ENCODE measurements around the gene RILPL2.
"Not testable (repeated sequence)": the region's sequence is repeated elsewhere in the genome, so short reads cannot be mapped to it uniquely, and the experiment has no call there.

The RILPL2 gene

DNA sequence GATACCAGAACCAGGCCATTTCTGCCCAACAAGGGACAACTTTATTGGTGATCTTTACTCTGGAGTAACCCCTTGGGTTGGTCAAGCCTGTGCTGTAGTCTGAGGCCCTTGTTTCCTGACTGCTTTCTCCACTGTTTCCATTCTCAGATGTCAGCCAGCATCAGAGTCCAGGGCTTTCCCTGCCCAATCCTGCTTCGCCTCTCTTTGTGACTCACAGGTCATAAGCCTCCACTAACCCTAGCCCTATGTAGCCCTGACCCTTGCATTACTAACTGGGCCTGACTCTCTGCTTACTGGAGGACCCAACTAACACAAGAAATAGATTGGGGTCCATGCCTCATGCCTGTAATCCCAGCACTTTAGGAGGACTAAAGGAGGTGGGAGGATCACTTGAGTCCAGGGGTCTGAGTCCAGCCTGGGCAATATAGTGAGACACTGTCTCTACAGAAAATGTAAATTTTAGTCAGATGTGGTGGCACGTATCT, 12.8 kb upstream of the RILPL2 start:
- DNase-seq: no peak

GRCh38 chr12:123446333-123446713, 9.8 kb upstream of the RILPL2 start:
- no peak for DNase-seq

GRCh38 chr12:123445388-123446332, 9.2 kb upstream of the RILPL2 start:
- no peak for DNase-seq

GRCh38 chr12:123444092-123445026, 7.9 kb upstream of the RILPL2 start:
- DNase-seq: no peak

DNA sequence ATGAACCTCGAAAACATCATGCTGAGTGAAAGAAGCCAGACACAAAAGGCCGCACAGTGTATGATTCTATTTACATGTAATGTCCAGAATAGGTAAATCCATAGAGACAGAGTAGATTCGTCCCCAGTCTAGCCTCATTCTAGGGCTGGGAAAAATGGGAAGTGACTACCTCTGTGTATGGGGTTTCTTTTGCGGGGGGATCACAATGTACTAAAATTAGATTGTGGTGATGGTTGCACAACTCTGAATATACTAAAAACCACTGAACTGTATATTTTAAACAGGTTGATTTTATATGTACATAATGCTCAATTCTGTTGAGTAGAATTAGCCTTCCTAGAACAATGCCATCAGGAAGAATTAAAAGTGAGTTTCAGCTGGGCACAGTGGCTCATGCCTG, 6.3 kb upstream of the RILPL2 start:
- no peak for DNase-seq

GRCh38 chr12:123441523-123442164, 5.2 kb upstream of the RILPL2 start:
- DNase-seq: peak; percentile 53

- no peak for DNase-seq
Measured at GRCh38 chr12:123435636-123436016, 858 bp downstream of the RILPL2 start.

DNA sequence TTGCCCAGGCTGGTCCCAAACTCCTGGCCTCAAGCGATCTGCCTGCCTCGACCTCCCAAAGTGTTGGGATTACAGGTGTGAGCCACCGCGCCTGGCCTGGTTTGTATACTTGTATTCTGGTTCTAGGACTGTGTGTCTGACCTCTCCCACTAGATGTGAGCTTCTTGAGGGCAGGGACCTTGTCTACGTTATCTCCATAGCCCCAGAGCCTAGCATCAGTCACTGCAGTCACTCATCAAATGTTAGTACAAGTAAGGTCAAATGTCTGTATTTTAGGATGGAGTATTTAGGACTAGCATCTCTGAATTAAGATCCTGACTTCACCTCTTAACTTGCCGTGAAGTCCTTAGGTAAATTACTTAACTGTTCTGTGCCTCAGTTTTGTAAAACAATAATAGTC, 2.9 kb downstream of the RILPL2 start:
- DNase-seq: no peak

- peak; percentile 67 for DNase-seq
Measured at GRCh38 chr12:123431951-123432817, 4.3 kb downstream of the RILPL2 start.

- not testable (repeated sequence) for DNase-seq
Measured at GRCh38 chr12:123429101-123429500, 7.4 kb downstream of the RILPL2 start.

- no peak for DNase-seq
Measured at GRCh38 chr12:123428591-123428990, 7.9 kb downstream of the RILPL2 start.

DNA sequence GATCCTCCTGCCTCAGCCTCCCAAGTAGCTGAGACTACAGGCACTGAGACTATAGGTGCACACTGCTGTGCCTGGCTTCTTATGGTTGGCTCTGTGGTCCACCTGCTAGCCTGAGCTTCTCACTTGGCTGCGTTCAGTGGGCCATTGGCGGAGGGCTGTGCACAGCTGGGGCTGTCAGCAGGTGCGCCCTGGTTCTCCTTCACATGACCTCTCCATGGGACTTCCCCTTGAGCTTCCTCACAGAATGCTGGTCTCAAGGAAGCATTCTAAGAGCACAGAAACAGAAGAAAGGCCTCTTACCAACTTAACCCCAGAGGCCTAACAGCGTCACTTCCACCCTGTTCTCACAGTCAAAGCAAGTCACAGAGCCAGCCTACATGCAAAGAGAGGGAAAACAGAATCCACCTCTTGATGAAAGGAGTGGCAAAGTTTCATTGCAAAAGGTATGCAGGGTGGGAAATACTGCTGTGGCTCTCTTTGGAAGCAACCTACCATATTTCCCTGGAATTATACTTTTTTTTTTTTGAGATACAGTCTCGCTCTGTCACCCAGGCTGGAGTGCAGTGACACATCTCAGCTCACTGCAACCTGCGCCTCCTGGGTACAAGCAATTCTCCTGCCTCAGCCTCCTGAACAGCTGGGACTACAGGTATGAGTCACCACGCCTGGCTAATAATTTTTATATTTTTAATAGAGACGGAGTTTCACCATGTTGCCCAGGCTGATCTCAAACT, 9.3 kb downstream of the RILPL2 start:
- peak; percentile 68 for DNase-seq

- no peak for DNase-seq
Measured at GRCh38 chr12:123421314-123421713, 15.2 kb downstream of the RILPL2 start.

- DNase-seq: no peak
Measured at GRCh38 chr12:123410041-123410412, 26.5 kb downstream of the RILPL2 start.

DNA sequence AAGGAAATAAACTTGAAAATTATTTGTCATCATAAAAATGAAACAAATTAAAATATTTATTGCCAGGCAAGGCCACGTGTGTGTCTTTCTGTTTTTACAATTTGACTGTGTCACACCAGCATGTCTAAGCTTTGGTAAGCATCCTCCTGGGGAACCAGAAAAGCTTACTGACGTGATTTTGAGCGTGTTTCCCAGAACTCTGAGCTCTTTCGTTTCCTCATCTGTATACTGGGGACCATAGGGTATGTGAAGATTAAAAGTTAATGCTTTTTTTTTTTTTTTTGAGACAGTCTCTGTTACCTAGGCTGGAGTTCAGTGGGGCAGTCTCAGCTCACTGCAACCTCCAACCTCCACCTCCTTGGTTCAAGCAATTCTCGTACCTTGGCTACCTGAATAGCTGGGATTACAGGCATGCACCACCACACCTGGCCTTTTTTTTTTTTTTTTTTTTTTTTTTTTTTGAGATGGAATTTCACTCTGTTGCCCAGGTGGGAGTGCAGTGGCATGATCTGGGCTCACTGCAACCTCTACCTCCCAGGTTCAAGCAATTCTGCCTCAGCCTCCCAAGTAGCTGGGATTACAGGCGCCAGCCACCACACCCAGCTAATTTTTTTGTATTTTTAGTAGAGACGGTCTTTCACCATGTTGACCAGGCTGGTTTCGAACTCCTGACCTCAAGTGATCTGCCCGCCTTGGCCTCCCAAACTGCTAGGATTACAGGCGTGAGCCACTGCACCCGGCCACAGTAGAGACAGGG, 27.0 kb downstream of the RILPL2 start:
- DNase-seq: not testable (repeated sequence)

DNA sequence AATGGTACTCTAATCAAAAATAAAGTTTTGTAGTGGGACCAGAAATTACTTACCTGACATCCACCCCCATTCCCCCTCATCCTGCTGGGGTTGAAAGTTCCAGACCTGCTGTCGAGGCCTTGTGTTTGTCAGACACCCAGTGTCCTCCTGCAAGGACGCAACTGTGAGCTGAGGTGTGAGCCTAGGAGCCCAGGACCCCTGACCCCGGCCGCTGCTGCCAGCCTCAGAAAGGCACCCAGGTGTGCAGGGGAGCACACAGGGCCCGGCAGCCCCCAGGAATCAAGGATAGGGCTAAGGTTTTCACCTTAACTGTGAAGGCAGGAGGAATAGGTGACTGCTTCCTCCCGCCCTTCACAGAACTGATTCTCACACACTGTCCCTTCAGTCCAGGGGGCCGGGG, 27.9 kb downstream of the RILPL2 start:
- not testable (repeated sequence) for DNase-seq

GRCh38 chr12:123407934-123408333, 28.6 kb downstream of the RILPL2 start:
- DNase-seq: not testable (repeated sequence)

DNA sequence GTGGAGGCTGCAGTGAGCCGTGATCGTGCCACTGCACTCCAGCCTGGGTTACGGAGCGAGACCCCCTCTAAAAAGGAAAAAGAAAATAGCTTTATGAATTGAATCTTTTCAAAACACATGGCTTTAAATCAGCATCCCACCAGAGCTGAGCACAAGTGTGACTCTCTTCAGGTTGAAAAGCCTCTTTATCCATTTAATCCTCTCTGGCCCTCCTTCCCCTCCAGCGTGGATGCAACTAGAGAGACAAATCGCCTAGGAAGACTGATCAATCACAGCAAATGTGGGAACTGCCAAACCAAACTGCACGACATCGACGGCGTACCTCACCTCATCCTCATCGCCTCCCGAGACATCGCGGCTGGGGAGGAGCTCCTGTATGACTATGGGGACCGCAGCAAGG, 29.2 kb downstream of the RILPL2 start:
- not testable (repeated sequence) for DNase-seq

DNA sequence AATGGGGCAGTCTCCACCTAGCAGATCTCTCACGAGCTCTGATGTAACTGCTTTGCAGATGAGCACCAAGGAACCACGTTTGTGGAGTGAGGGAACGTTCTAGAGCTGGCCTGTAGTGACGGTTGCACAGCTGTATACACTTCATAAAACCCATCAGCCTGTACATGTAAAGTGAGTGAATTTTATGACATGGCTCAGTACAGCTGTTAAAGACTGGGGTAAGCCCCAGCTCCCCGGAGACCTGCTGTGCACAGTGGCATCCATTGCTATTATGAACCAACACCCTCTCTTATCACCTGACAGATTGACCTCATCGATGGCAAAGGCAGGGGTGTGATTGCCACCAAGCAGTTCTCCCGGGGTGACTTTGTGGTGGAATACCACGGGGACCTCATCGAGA, 31.9 kb downstream of the RILPL2 start:
- DNase-seq: no peak
